ENCODE data around the gene THAP7.

Gene THAP7

GRCh38 chr22:20992456-20993303 is 9.2 kb downstream of the THAP7 start:
- no peak for DNase-seq

GRCh38 chr22:20992056-20992442 is 9.9 kb downstream of the THAP7 start:
- DNase-seq = no peak

GRCh38 chr22:20991252-20992055 is 10.5 kb downstream of the THAP7 start:
- no peak for DNase-seq

- DNase-seq = no peak
These were observed 11.4 kb downstream of the THAP7 start for GRCh38 chr22:20990184-20991180.

GRCh38 chr22:20989323-20990138 is 12.4 kb downstream of the THAP7 start:
- no peak for DNase-seq

- no peak for DNase-seq
These were observed 13.2 kb downstream of the THAP7 start for GRCh38 chr22:20988573-20989322.

GRCh38 chr22:20987375-20987774 is 14.5 kb downstream of the THAP7 start:
- DNase-seq = no peak

GRCh38 chr22:20986365-20986764 is 15.6 kb downstream of the THAP7 start:
- no peak for DNase-seq

- no peak for DNase-seq
These were observed 16.2 kb downstream of the THAP7 start for GRCh38 chr22:20985720-20986119.

GRCh38 chr22:20983081-20983771 is 18.7 kb downstream of the THAP7 start:
- DNase-seq = no peak

GRCh38 chr22:20982563-20982882 is 19.4 kb downstream of the THAP7 start:
- DNase-seq = no peak

GRCh38 chr22:20981787-20982562 is 19.9 kb downstream of the THAP7 start, which contains the start of gene LZTR1:
Gene LZTR1 (plus strand): TSS chr22:20982297. CDS start chr22:20982372, 75 bp downstream.
- peak; percentile 63 to 76 for DNase-seq

- DNase-seq = no peak
These were observed 20.8 kb downstream of the THAP7 start for GRCh38 chr22:20980938-20981722.

- DNase-seq = no peak
These were observed 21.4 kb downstream of the THAP7 start for GRCh38 chr22:20980523-20980922.

GRCh38 chr22:20979940-20980453 is 21.9 kb downstream of the THAP7 start:
- DNase-seq = no peak

GRCh38 chr22:20979243-20979809 is 22.6 kb downstream of the THAP7 start:
- DNase-seq = no peak

- no peak for DNase-seq
These were observed 23.5 kb downstream of the THAP7 start for GRCh38 chr22:20978419-20978818.

GRCh38 chr22:20977516-20978170 is 24.3 kb downstream of the THAP7 start:
- DNase-seq = no peak
